Stomach (tissue), 9 donors: Measurements from ENCODE around the gene ZNF787. TPM values are rescaled to one million over a fixed set of nuclear protein-coding genes. Genes with fewer than 3 reads are reported as not detected.

Experiments used
- DNase-seq, 2 donors: peaks; one replicate each; pipeline versions ENCODE4 v3.0.0 to v3.0.0-alpha.2; 2013 to 2019
- H3K27ac ChIP-seq, 5 donors: fragments of 200-600 bp in 4 of 5; sonication (generic) in 4 of 5; one replicate each; pipeline ENCODE4 v1.5.1; 2013 to 2019; ENCODE audit warnings: mild to moderate bottlenecking in 1 of 5, moderate library complexity in 1 of 5
- H3K27me3 ChIP-seq, 3 donors: fragments of 200-600 bp; sonication (generic); one replicate each; pipeline ENCODE4 v1.5.1; 2017 to 2019; ENCODE audit warnings: mixed run types in 1 of 3
- H3K36me3 ChIP-seq, 4 donors: fragments of 200-600 bp; sonication (generic); 1 replicate in 3 of 4; 2 replicates in 1 of 4; pipeline ENCODE4 v1.5.1; 2016 to 2019
- H3K4me1 ChIP-seq, 4 donors: fragments of 200-600 bp; sonication (generic); one replicate each; pipeline ENCODE4 v1.5.1; 2016 to 2019
- H3K4me3 ChIP-seq, 4 donors: fragments of 200-600 bp; sonication (generic) in 3 of 4; one replicate each; pipeline ENCODE4 v1.5.1; 2016 to 2019; ENCODE audit warnings: mild to moderate bottlenecking in 1 of 4
- H3K9me3 ChIP-seq, 4 donors: fragments of 200-600 bp; sonication (generic); one replicate each; pipeline ENCODE4 v1.5.1; 2016 to 2019
- EP300 ChIP-seq: sonication (generic); formaldehyde crosslinking; IDR thresholded peaks from one replicate; pipeline ENCODE4 v1.6.1; 2017; ENCODE audit warnings: antibody characterized with exemption
- POLR2A ChIP-seq, 4 donors: fragments of 450-650 bp; IDR thresholded peaks; one replicate each; pipeline ENCODE4 v1.6.1; 2016; ENCODE audit warnings: antibody characterized with exemption in 4 of 4, control low read depth in 2 of 4, mild to moderate bottlenecking in 1 of 4, moderate library complexity in 1 of 4
- POLR2AphosphoS5 ChIP-seq, 3 donors: sonication (generic); formaldehyde crosslinking; IDR thresholded peaks; one replicate each; pipeline ENCODE4 v1.6.1; 2016; ENCODE audit warnings: antibody characterized with exemption in 3 of 3
- WGBS, 5 donors: extraction: QIAGEN DNeasy Blood & Tissue Kit in 3 of 5; methylation state at CpG; one replicate each; pipeline versions ENCODE4 v1.1.5 to v1.1.7; 2013 to 2018; 5-methylcytosine and 5-hydroxymethylcytosine counted together
- intact Hi-C: fragments of 100-400 bp; cut with DNase I; formaldehyde crosslinking; loops from one replicate; pipeline ENCODE4 v1.15.1; 2023; ENCODE audit warnings: low total_unique reads
- polyA plus RNA-seq, 3 donors: library from polyadenylated mRNA; stranded (reverse); fragments of 200-250 nt; gene quantifications; one replicate each; pipeline ENCODE4 v1.2.3, GENCODE V29; 2013
- total RNA-seq, 5 donors: library from RNA; depleted of rRNA; stranded (reverse); fragments of >200 nt; gene quantifications; one replicate each; pipeline versions ENCODE4 v1.1.0 to v1.2.3, GENCODE V29; 2014 to 2016
- TF ChIP-seq, protein P1 (sequence below), 7 experiments: fragments of 450-650 bp in 4 of 7; fragments of 200-600 bp in 3 of 7; sonication (generic) in 3 of 7; IDR thresholded peaks; one replicate each; pipeline ENCODE4 v1.5.1; 2016 to 2019; ENCODE audit warnings: antibody characterized with exemption in 7 of 7, control low read depth in 2 of 7, mild to moderate bottlenecking in 1 of 7
- donor health status: healthy with polysubstance abuse.
- donor health status: Bipolar disorder and iron deficiency.
- donor health status: healthy.

ZNF787 gene
- total and polyA plus RNA-seq, 8 donors = 2.7 to 77.3 (median 27.2) TPM

DNA sequence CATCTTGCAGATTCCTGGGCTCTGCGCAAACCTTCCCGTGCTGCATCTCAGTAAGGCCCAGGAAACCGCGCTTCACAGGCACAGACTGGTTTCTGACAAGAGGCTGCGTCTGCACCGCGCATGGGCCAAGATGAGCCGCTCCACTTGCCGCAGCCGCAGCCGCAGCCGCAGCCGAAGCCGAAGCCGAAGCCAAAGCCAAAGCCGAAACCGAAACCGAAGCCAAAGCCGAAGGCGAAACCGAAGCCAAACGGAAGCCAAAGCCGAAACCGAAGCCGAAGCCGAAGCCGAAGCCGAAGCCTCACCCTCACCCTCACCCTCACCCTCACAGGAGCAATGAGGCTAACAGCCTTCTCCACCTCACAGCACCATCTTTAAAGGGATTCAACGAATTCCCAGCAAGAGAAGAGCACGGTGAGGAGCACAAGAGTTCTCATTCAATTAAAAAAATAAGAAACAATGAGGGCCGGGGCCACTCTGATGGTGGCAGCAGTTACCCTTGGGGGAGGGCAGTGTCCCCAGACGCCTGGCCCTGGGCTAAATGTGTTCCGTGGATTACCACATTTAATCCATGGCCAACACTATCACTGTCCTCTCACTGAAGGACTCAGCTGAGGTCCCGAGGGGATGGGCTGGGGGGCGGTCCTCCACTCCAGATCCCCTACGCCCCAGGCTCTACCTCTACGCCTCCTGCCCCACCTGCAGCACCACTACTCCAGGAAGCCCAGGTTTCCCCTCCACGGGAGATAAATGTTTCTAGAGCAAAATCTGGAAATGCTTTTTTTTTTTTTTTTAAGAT is 29.1 kb downstream of the ZNF787 start:
- Histone ChIP-seq H3K27ac (peak overlapping the region in 1 of 5 donors; percentile 9), H3K4me1 (peaks cover 0 to 26% (median 13%) of the 10 kb centered on the region in 4 donors), H3K36me3 (peaks cover 25 to 89% (median 79%) of the 10 kb centered on the region in 4 donors), H3K9me3 (no peaks in the 10 kb centered on the region), H3K27me3 (no peaks in the 10 kb centered on the region), H3K4me3 (no peak overlapping the region)
- 90 to 92% (median 91%) methylated on average over 37 to 38 of the region's 38 CpGs for WGBS, 5 donors
- DNase-seq = no peak
- TF ChIP-seq, protein P1, sequence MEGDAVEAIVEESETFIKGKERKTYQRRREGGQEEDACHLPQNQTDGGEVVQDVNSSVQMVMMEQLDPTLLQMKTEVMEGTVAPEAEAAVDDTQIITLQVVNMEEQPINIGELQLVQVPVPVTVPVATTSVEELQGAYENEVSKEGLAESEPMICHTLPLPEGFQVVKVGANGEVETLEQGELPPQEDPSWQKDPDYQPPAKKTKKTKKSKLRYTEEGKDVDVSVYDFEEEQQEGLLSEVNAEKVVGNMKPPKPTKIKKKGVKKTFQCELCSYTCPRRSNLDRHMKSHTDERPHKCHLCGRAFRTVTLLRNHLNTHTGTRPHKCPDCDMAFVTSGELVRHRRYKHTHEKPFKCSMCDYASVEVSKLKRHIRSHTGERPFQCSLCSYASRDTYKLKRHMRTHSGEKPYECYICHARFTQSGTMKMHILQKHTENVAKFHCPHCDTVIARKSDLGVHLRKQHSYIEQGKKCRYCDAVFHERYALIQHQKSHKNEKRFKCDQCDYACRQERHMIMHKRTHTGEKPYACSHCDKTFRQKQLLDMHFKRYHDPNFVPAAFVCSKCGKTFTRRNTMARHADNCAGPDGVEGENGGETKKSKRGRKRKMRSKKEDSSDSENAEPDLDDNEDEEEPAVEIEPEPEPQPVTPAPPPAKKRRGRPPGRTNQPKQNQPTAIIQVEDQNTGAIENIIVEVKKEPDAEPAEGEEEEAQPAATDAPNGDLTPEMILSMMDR (IDR thresholded peaks at IDR 0.05) = no peak
- TF ChIP-seq POLR2A (IDR thresholded peaks at IDR 0.05) (no peak), EP300 (no peak), POLR2AphosphoS5 (IDR thresholded peaks at IDR 0.05) (no peak)
- intact Hi-C loops = no loop called here

DNA sequence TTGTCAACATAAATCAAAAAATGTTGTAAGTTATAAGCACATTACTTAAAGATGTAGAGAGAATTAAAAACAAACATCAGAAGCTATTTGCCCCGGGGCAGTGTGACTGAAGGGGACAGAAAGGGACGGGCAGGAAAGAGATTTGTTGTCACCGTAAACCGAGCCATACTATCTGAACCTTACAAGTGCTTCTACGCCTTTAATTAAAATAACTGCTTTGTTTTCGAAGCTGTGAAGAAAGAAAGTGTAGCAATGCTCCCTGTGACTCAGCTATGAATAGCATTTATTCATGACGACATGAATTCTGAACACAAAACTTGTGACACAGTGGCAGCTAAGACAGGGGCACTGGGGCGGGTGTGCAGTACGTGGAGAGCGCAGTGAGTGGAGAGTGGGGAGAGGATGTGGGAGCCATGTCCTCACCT is 30.0 kb downstream of the ZNF787 start:
- WGBS, 5 donors = 73 to 80% (median 74%) methylated on average over 10 of the region's 10 CpGs
- TF ChIP-seq POLR2A (IDR thresholded peaks at IDR 0.05) (no peak), POLR2AphosphoS5 (IDR thresholded peaks at IDR 0.05) (no peak), EP300 (no peak)
- TF ChIP-seq, protein P1 (IDR thresholded peaks at IDR 0.05) = no peak
- DNase-seq = no peak
- intact Hi-C loops = no loop called here
- Histone ChIP-seq H3K4me3 (no peak overlapping the region), H3K27ac (peak overlapping the region in 1 of 5 donors; percentile 9), H3K9me3 (no peaks in the 10 kb centered on the region), H3K36me3 (peaks cover 30 to 89% (median 81%) of the 10 kb centered on the region in 4 donors), H3K27me3 (no peaks in the 10 kb centered on the region), H3K4me1 (peaks cover 0 to 24% (median 10%) of the 10 kb centered on the region in 4 donors)

DNA sequence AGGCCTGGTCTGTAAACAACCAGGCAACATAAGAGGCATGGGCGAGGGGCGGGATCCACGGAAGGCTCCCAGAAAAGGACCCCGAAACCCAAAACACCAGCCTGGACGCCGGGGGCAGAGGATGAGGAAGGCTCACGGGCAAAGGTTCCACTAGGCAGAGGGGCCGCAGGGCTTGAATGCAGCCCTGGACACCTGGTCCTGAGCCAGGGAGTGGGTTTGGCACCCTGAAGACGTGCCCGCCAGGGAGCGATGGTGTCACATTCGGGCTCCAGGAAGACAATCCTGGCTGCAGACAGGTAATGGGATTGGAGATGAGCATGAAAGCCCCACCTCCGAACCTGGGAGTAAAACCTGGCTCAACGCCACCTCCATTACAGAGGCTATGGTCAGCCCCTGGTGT is 31.8 kb downstream of the ZNF787 start:
- 81 to 94% (median 84%) methylated on average over 14 of the region's 14 CpGs for WGBS, 5 donors
- Histone ChIP-seq H3K4me3 (no peak overlapping the region), H3K9me3 (no peaks in the 10 kb centered on the region), H3K36me3 (peaks cover 21 to 76% (median 71%) of the 10 kb centered on the region in 4 donors), H3K4me1 (peaks cover 0 to 30% (median 10%) of the 10 kb centered on the region in 4 donors), H3K27ac (no peak overlapping the region), H3K27me3 (no peaks in the 10 kb centered on the region)
- DNase-seq = no peak
- intact Hi-C loops = no loop called here
- TF ChIP-seq, protein P1 (IDR thresholded peaks at IDR 0.05) = no peak
- no peak for TF ChIP-seq POLR2A (IDR thresholded peaks at IDR 0.05)

DNA sequence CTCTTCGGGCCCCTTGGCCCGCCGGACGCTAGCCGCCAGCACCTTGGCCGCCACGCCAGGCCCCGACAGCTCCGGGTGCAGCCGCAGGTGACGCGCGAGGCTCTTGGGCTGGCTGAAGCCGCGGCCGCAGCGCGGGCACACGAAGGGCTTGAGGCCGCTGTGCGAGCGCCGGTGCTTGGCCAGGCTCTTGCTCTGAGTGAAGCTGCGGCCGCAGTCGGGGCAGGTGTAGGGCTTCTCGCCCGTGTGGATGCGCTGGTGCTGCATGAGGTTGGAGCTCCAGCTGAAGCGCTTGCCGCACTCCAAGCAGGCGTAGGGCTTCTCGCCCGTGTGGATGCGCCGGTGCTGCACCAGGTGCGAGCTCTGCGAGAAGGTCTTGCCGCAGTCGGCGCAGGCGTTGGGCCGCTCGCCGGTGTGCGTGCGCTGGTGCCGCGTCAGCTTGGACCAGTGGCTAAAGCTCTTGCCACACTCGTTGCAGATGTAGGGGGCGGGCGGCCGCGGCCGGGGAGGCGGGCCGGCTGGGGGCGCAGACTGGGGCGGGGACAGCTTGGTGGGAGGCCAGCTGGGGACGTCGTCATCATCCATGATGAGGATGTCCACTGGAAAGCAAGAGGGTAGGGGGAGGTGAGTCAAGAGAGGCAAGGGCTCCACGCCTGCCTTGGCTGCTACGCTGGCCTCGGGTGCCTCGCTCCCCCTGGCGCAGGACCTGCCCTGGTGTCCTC is 32.4 kb downstream of the ZNF787 start:
- WGBS, 5 donors = 95 to 97% (median 95%) methylated on average over 46 to 66 of the region's 66 CpGs
- intact Hi-C loops = no loop called here
- TF ChIP-seq POLR2A (IDR thresholded peaks at IDR 0.05) (no peak), POLR2AphosphoS5 (IDR thresholded peaks at IDR 0.05) (no peak), EP300 (no peak)
- TF ChIP-seq, protein P1 (IDR thresholded peaks at IDR 0.05) = no peak
- Histone ChIP-seq H3K9me3 (no peaks in the 10 kb centered on the region), H3K27me3 (no peaks in the 10 kb centered on the region), H3K27ac (no peak overlapping the region), H3K4me3 (no peak overlapping the region), H3K4me1 (peaks cover 0 to 30% (median 10%) of the 10 kb centered on the region in 4 donors), H3K36me3 (peaks cover 21 to 73% (median 67%) of the 10 kb centered on the region in 4 donors)
- no peak for DNase-seq
